HG02981 (cell line): ENCODE data around the gene MEGF11.

Experiments
- ATAC-seq: cut with Tn5 transposase; IDR thresholded peaks from one replicate; pipeline ENCODE4 v1.9.1; 2021; ENCODE audit warnings: mild to moderate bottlenecking, moderate library complexity; ENCODE audit not compliant: unreplicated experiment

MEGF11 gene

DNA sequence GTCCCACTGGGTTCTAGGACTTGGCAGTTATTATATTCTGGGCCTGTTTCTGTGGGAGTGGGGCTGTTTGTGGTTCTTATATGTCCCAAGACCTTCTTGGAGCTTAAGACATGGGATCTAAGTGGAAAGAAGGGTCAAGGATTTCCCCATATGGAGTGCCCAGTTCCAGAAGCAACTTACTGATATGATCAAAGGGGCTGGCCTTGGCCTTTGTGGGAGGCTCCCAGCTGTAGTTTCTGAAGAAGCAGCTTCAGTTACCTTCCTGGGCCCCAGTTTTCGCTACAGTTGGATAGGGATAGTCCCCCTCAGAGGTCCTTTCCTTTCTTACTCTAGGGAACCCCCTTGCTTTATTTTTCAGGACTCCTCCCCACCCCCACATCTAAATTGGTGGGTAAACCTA is 328.2 kb downstream of the MEGF11 start:
- ATAC-seq: no peak

DNA sequence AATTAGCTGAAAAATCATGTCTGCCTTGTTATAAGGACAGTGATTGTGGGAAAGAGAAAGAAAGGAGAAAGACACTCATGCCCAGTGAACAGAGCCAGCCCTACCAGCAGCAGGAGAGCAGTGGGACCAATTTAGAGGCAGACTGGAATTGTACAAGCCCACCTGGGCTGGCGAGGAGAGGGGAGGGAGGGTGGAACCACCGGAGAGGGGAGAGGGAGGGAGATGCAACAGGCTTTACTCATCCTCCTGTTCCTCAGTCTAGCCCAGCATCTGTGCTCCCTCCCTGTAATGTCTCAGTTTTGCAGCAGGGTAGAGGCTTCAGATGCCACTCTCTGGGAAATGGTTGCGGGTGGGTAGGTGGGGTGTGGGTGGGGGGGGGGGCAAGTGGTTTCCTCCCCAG is 329.5 kb downstream of the MEGF11 start:
- no peak for ATAC-seq

DNA sequence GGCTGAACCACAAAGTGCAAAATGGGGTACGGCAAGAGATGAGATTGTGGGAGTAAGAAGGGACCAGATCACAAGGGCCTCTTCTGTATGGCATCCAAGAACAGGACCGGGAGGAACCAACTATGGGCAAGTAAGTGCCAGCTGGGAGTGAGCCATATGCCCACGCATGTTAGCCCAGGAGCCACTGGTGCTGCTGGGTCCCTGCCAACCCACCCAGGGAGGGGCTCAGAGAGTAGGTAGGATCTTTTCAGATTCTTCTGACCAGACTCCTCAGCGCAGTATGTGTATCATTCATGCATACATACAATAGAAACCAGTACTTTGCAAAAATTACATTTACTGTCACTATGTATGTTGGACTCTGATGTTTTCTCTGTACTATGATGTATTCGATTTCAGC is 330.3 kb downstream of the MEGF11 start:
- ATAC-seq: no peak

DNA sequence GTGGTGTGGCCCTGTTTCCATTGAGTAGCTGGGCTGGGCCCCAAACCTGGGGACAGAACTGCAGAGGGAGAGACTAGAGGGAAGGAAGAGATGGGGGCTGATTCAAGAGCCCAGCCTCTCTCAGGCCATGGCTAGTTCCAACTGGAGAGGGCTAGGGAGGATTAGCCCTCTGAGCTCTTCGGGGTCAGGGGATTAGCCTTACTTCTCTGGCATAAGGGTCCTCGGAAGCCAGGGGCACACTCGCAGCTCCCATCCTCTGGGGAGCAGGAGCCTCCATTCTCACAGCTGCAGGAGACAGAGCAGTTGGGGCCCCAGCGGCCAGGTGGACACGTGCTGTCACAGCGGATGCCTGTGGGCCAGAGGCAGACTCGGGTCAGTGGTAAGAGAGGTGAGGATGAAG is 330.9 kb downstream of the MEGF11 start:
- no peak for ATAC-seq

DNA sequence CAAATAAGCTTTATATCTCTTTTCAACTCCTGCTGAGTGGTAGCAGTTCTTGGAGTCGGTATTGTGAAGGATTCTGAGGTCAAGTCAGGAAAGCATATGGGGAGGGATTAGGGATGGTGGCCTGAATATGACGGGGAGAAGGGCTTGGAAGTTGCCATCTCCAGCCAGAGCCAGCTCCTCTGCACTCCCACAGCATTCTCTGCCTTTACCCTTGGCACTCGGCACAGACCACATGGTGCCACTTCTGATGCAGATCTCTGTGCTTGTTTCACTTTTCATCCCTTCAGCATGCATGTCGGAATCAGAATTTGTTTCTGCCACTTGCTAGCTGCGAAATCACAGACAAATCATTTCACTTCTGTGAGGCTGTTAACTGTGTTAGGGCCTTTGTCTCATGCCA is 331.8 kb downstream of the MEGF11 start:
- ATAC-seq: no peak

- peak; percentile 29 for ATAC-seq
These were observed 332.7 kb downstream of the MEGF11 start for GRCh38 chr15:65920825-65921309.

GRCh38 chr15:65920121-65920520 is 333.4 kb downstream of the MEGF11 start:
- ATAC-seq: no peak

- no peak for ATAC-seq
These were observed 334.2 kb downstream of the MEGF11 start for GRCh38 chr15:65919353-65919752.

DNA sequence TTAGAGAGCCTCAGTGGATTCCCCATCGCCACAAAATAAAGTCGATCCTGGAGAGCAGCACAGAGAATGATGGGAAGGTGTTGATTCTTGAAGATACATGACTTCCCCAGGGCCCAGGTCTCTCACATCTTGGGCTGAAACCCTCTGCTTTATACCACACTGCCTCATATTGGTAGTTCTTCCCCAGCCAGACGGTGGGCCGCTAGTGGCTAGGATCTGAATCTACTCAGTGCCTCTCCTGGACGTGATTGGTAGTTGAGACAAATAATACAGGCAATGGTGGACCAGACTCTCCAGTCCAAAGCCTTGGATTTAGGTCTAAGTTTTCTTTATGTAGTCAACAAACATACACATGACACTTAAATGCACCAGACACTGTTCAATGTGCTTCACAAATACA is 334.6 kb downstream of the MEGF11 start:
- ATAC-seq: no peak

GRCh38 chr15:65918357-65918920 is 335.1 kb downstream of the MEGF11 start:
- no peak for ATAC-seq

- ATAC-seq: no peak
These were observed 335.6 kb downstream of the MEGF11 start for GRCh38 chr15:65917936-65918335.

GRCh38 chr15:65917407-65917756 is 336.2 kb downstream of the MEGF11 start:
- ATAC-seq: no peak

- ATAC-seq: peak; percentile 58
These were observed 336.7 kb downstream of the MEGF11 start for GRCh38 chr15:65916664-65917406.

- ATAC-seq: no peak
These were observed 337.4 kb downstream of the MEGF11 start for GRCh38 chr15:65916041-65916663.

GRCh38 chr15:65914981-65915925 is 338.3 kb downstream of the MEGF11 start:
- ATAC-seq: no peak

- ATAC-seq: no peak
These were observed 339.2 kb downstream of the MEGF11 start for GRCh38 chr15:65914386-65914785.

GRCh38 chr15:65913631-65914199 is 339.8 kb downstream of the MEGF11 start:
- ATAC-seq: no peak

GRCh38 chr15:65912235-65912634 is 341.3 kb downstream of the MEGF11 start:
- no peak for ATAC-seq

DNA sequence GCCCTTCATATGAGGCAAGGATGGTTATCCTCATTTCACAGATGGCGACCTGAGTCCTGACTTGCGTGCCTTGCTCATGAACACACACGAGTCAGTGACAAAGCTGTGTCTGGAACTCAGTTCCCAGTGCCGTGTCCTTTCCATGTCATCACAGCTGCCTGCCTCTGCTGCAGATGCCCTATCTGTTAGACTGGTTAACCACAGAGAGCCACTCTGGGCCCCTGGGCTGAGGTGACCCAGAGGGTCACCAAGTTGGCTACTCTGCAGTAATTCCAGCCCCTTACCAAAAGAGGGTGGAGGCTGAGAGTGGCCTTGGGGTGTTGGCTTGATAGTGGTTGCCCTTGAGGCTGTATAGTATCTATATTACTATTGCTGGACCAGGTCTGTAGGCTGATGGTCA is 343.2 kb downstream of the MEGF11 start:
- no peak for ATAC-seq

DNA sequence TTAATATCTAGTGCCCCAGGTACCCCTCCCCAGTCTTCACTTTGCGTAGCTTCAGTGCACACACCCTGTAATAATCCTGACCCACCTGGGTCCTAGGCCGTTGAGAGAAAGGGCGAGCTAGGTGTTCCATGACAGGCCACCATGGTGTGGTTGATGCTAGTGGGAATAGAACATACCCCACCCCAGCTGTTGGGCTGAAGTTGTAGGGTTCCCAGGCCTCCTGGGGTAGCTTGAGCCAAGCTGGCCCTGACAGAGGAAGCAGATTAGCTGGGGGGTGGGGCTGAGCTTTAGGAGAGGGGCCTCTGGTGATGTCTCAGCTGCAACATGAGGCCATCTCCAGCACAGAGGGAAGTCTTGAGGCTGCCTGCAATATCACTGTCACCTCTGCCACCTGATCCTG is 343.7 kb downstream of the MEGF11 start:
- no peak for ATAC-seq

GRCh38 chr15:65908876-65909275 is 344.7 kb downstream of the MEGF11 start:
- no peak for ATAC-seq
